B cell (primary cell): Measurements from ENCODE around the gene CTNS. TPM values are rescaled to one million over a fixed set of nuclear protein-coding genes. Genes with fewer than 3 reads are reported as not detected.
A peak's percentile ranks its signal among the peaks of the same experiment; 100 is the strongest.

Source experiments
- ATAC-seq: fragments of 200-7000 bp; cut with Tn5 transposase; one replicate; pipeline ENCODE4 v1.10.0; 2021; ENCODE audit warnings: low read depth, mild to moderate bottlenecking, moderate number of reproducible peaks, moderate library complexity
- CTCF ChIA-PET: fragments of 350-600 bp; sonication (Branson Sonifier 250); formaldehyde crosslinking; loops from one replicate; lab custom pipeline; 2021; ENCODE audit warnings: antibody characterized with exemption, inconsistent platforms; lab: Charles Lee
- POLR2A ChIA-PET: fragments of 350-600 bp; sonication (Branson Sonifier 250); formaldehyde crosslinking; loops from one replicate; lab custom pipeline; 2021; ENCODE audit warnings: antibody characterized with exemption; lab: Charles Lee
- DNase-seq: peaks from one replicate; pipeline ENCODE4 v3.0.0; 2013
- H2AFZ ChIP-seq: 2 replicates; pipeline ENCODE4 v1.6.1; 2012; ENCODE audit warnings: mild to moderate bottlenecking, low read depth, low read length; ENCODE audit not compliant: insufficient read depth, poor library complexity, severe bottlenecking
- H3K27ac ChIP-seq, 2 donors: 1 replicate in 1 of 2; 2 replicates in 1 of 2; pipeline ENCODE4 v1.5.1; 2012 to 2013; ENCODE audit warnings: low read length in 2 of 2, mild to moderate bottlenecking in 2 of 2, moderate library complexity in 1 of 2
- H3K27me3 ChIP-seq, 4 experiments: fragments of 200-600 bp in 1 of 4; sonication (generic) in 1 of 4; replicated peaks in 1 of 4; 1 replicate in 2 of 4; 2 replicates in 2 of 4; pipeline versions ENCODE4 v1.6.1 to v1.7.0; 2013 to 2016; ENCODE audit warnings: low read length in 3 of 4, mild to moderate bottlenecking in 2 of 4, mixed read lengths in 1 of 4, moderate library complexity in 1 of 4; ENCODE audit not compliant: insufficient read depth in 4 of 4, control insufficient read depth in 3 of 4; ENCODE audit errors: control extremely low read depth in 1 of 4
- H3K36me3 ChIP-seq, 2 experiments: replicated peaks in 1 of 2; 1 replicate in 1 of 2; 2 replicates in 1 of 2; pipeline versions ENCODE4 v1.6.1 to v1.7.1; 2013; ENCODE audit warnings: low read length in 1 of 2; ENCODE audit not compliant: insufficient read depth in 2 of 2, control insufficient read depth in 1 of 2; ENCODE audit errors: control extremely low read depth in 1 of 2, extremely low read depth in 1 of 2
- H3K4me1 ChIP-seq, 2 donors: fragments of 200-600 bp in 1 of 2; sonication (generic) in 1 of 2; 1 replicate in 1 of 2; 2 replicates in 1 of 2; pipeline versions ENCODE4 v1.5.1 to v1.6.1; 2013 to 2017; ENCODE audit warnings: low read length in 2 of 2; ENCODE audit not compliant: control insufficient read depth in 2 of 2, insufficient read depth in 2 of 2
- H3K4me2 ChIP-seq: replicated peaks from 2 replicates; pipeline ENCODE3; 2012; ENCODE audit warnings: mild to moderate bottlenecking, low read depth, low read length; ENCODE audit not compliant: poor library complexity, severe bottlenecking
- H3K4me3 ChIP-seq, 5 experiments: fragments of 200-600 bp in 1 of 5; sonication (generic) in 1 of 5; 1 replicate in 3 of 5; 2 replicates in 2 of 5; pipeline versions ENCODE4 v1.5.1 to v1.7.0; 2011 to 2016; ENCODE audit warnings: low read length in 4 of 5, mild to moderate bottlenecking in 4 of 5, low read depth in 2 of 5, control low read depth in 1 of 5, moderate library complexity in 1 of 5; ENCODE audit not compliant: insufficient read depth in 1 of 5; ENCODE audit errors: control extremely low read depth in 1 of 5, extremely low read depth in 1 of 5
- H3K79me2 ChIP-seq: fragments of 200-600 bp; sonication (generic); one replicate; pipeline ENCODE4 v1.6.0; 2016; ENCODE audit warnings: low read length; ENCODE audit not compliant: control insufficient read depth, insufficient read depth
- H3K9ac ChIP-seq: fragments of 200-600 bp; sonication (generic); 2 replicates; pipeline ENCODE4 v1.6.1; 2017; ENCODE audit warnings: mild to moderate bottlenecking, low read length, moderate library complexity
- H3K9me3 ChIP-seq, 3 donors: one replicate each; pipeline versions ENCODE4 v1.6.1 to v1.7.1; 2013; ENCODE audit warnings: low read length in 2 of 3; ENCODE audit not compliant: control insufficient read depth in 2 of 3, insufficient read depth in 1 of 3; ENCODE audit errors: control extremely low read depth in 1 of 3
- H4K20me1 ChIP-seq: 2 replicates; pipeline ENCODE4 v1.6.0; 2012; ENCODE audit warnings: mild to moderate bottlenecking, low read length; ENCODE audit not compliant: insufficient read depth, control insufficient read depth, poor library complexity, severe bottlenecking
- H3K27ac Mint-ChIP-seq: one replicate; pipeline ENCODE4 v1.8.0; 2021; ENCODE audit warnings: mixed read lengths
- H3K27me3 Mint-ChIP-seq: one replicate; pipeline ENCODE4 v1.8.0; 2021; ENCODE audit warnings: mixed read lengths
- H3K4me1 Mint-ChIP-seq: one replicate; pipeline ENCODE4 v1.8.0; 2021; ENCODE audit warnings: mixed read lengths
- H3K4me3 Mint-ChIP-seq: one replicate; pipeline ENCODE4 v1.8.0; 2021; ENCODE audit warnings: mixed read lengths
- H3K9me3 Mint-ChIP-seq: one replicate; pipeline ENCODE4 v1.8.0; 2022; ENCODE audit warnings: mixed read lengths; ENCODE audit not compliant: insufficient read depth
- CTCF ChIP-seq: fragments of 200-600 bp; IDR thresholded peaks from one replicate; pipeline ENCODE4 v1.8.0; 2022; ENCODE audit warnings: antibody characterized with exemption, mild to moderate bottlenecking
- EZH2 ChIP-seq: IDR thresholded peaks from 2 replicates; pipeline ENCODE4 v1.6.1; 2012; ENCODE audit warnings: borderline replicate concordance, low read depth, mild to moderate bottlenecking, moderate library complexity, low read length; ENCODE audit not compliant: insufficient read depth, poor library complexity, severe bottlenecking
- WGBS: methylation state at CpG from one replicate; pipeline ENCODE4 v1.1.5; 2013; ENCODE audit warnings: missing lambda C conversion rate; ENCODE audit not compliant: insufficient coverage; 5-methylcytosine and 5-hydroxymethylcytosine counted together
- intact Hi-C: fragments of 100-400 bp; cut with micrococcal nuclease; formaldehyde crosslinking; loops from one replicate; pipeline ENCODE4 v1.10.0; 2022
- polyA plus RNA-seq: library from polyadenylated mRNA; depleted of rRNA; stranded (reverse); fragments of >200 nt; gene quantifications from 2 replicates; pipeline ENCODE4 v1.2.3, GENCODE V29; 2012
- total RNA-seq, 2 donors: library from RNA; stranded (reverse); fragments of 120-200 nt in 1 of 2; gene quantifications; 1 replicate in 1 of 2; 2 replicates in 1 of 2; pipeline versions ENCODE4 v1.2.3 to v1.2.4, GENCODE V29; 2013 to 2022

The CTNS gene
- total and polyA plus RNA-seq, 2 donors (not counting 1 experiment from before 2014, with no cell fraction given): 11.6 to 24.7 TPM

GRCh38 chr17:3693829-3694231 is 57.3 kb downstream of the CTNS start:
- Histone ChIP-seq H4K20me1 (peaks cover 47% of the 10 kb centered on the region), H3K9me3 (peaks cover 0 to 8% (median 6%) of the 10 kb centered on the region in 3 donors), H3K4me3 (peak overlapping the region in 4 of 5 experiments; percentile 78 to 93 (median 86)), H3K27ac (peak overlapping the region; percentile 76 to 91), H3K36me3 (peaks cover 0 to 36% of the 10 kb centered on the region in 2 experiments), H3K27me3 (no peaks in the 10 kb centered on the region), H3K4me1 (peaks cover 48 to 77% of the 10 kb centered on the region in 2 donors), H2AFZ (no peak overlapping the region), H3K9ac (peak overlapping the region; percentile 77), H3K4me2 (peak overlapping the region; percentile 80), H3K79me2 (peaks cover 75% of the 10 kb centered on the region)
- Mint-ChIP-seq H3K4me3 (peak overlapping the region; percentile 100), H3K4me1 (peaks cover 70% of the 10 kb centered on the region), H3K27me3 (no peaks in the 10 kb centered on the region), H3K27ac (peak overlapping the region; percentile 97), H3K9me3 (no peaks in the 10 kb centered on the region)
- WGBS: 15% methylated on average over 8 of the region's 9 CpGs
- peak; percentile 37 for ATAC-seq
- intact Hi-C loops: loop anchor here (1.0 to 5.0 kb wide), 3 partner anchors 17 to 273 kb away; no protein-coding TSS in a partner anchor
- POLR2A ChIA-PET: interaction anchor here (0.6 to 6.4 kb wide), 10 partner anchors 16 to 203 kb away, joined by 3 to 63 read pairs (median 4); partner anchors contain the start of gene HASPIN
- CTCF ChIA-PET: interaction anchor here (0.6 to 5.0 kb wide), 12 partner anchors 10 to 134 kb away, joined by 3 to 52 read pairs (median 4); partner anchors contain the start of gene HASPIN
- DNase-seq: peak; percentile 89
- TF ChIP-seq CTCF: no peak
- TF ChIP-seq EZH2: no peak

- H3K27ac ChIP-seq: peak overlapping the region; percentile 76 to 91
- 2% methylated on average over 11 of the region's 17 CpGs for WGBS
Measured at GRCh38 chr17:3695129-3695722, 58.7 kb downstream of the CTNS start.

More at GRCh38 chr17:3695129-3695722, 58.7 kb downstream of the CTNS start:
- Histone ChIP-seq H3K27me3 (no peaks in the 10 kb centered on the region), H3K79me2 (peaks cover 63% of the 10 kb centered on the region), H3K4me2 (peak overlapping the region; percentile 80), H2AFZ (peak overlapping the region; percentile 36), H3K9me3 (peaks cover 0 to 8% (median 6%) of the 10 kb centered on the region in 3 donors), H3K9ac (peak overlapping the region; percentile 77), H3K4me1 (peaks cover 37 to 67% of the 10 kb centered on the region in 2 donors), H4K20me1 (peaks cover 34% of the 10 kb centered on the region), H3K36me3 (peaks cover 0 to 23% of the 10 kb centered on the region in 2 experiments), H3K4me3 (peak overlapping the region; percentile 58 to 93 (median 83))
- intact Hi-C loops: no loop called here
- ATAC-seq (no peak), DNase-seq (peak; percentile 56)
- H3K9me3 Mint-ChIP-seq: no peaks in the 10 kb centered on the region
- TF ChIP-seq CTCF (no peak), EZH2 (no peak)
- ChIA-PET POLR2A (interaction anchor here (0.5 to 6.4 kb wide), 13 partner anchors 10 to 692 kb away, joined by 3 to 63 read pairs (median 4); partner anchors contain the start of gene HASPIN), CTCF (interaction anchor here (0.7 to 5.0 kb wide), 11 partner anchors 10 to 149 kb away, joined by 3 to 52 read pairs (median 10); partner anchors contain the start of gene HASPIN)
- peak overlapping the region; percentile 97 for H3K27ac Mint-ChIP-seq
- H3K4me1 Mint-ChIP-seq: peaks cover 62% of the 10 kb centered on the region
- H3K4me3 Mint-ChIP-seq: peak overlapping the region; percentile 100
- H3K27me3 Mint-ChIP-seq: no peaks in the 10 kb centered on the region
